Right ventricle myocardium superior (tissue), 1 donor: ENCODE results near the gene LCNL1. TPM values are rescaled to one million over a fixed set of nuclear protein-coding genes. Genes with fewer than 3 reads are reported as not detected.

Source experiments
- ATAC-seq: fragments of 200-7000 bp; cut with Tn5 transposase; one replicate; pipeline ENCODE4 v1.9.1; 2020; ENCODE audit warnings: mild to moderate bottlenecking; ENCODE audit not compliant: poor library complexity
- DNase-seq: peaks from one replicate; pipeline ENCODE4 v3.0.0-alpha.2; 2020
- intact Hi-C: fragments of 100-400 bp; cut with DNase I; formaldehyde crosslinking; loops from one replicate; pipeline ENCODE4 v1.11.2; 2022
- total RNA-seq: library from RNA; stranded (reverse); fragmentation: NEBNext Ultra II Directional; extraction: Animal tissue kit (Norgen Biotek cat#: 25700); gene quantifications from one replicate; pipeline ENCODE4 v1.2.1, GENCODE V29; 2021
- donor health status: DM: no; HTN: yes; CAD: no; lungs with severe emphysema.

Gene LCNL1
- total RNA-seq, 1 donor from 2014 or later, result 9.7 TPM

- intact Hi-C loops, result no loop called here
Measured at GRCh38 chr9:137014776-137015539, 32.2 kb downstream of the LCNL1 start.

GRCh38 chr9:137015540-137015930, 32.7 kb downstream of the LCNL1 start:
- DNase-seq (no peak), ATAC-seq (no peak)
- intact Hi-C loops, result no loop called here

More at GRCh38 chr9:137014776-137015539, 32.2 kb downstream of the LCNL1 start:
- ATAC-seq, result no peak
- no peak for DNase-seq

GRCh38 chr9:137015976-137016375, 33.2 kb downstream of the LCNL1 start:
- ATAC-seq (no peak), DNase-seq (no peak)
- intact Hi-C loops, result no loop called here

GRCh38 chr9:137016436-137016835, 33.6 kb downstream of the LCNL1 start:
- intact Hi-C loops, result no loop called here
- no peak for ATAC-seq

GRCh38 chr9:137017071-137017470, 34.3 kb downstream of the LCNL1 start:
- ATAC-seq (no peak), DNase-seq (no peak)
- intact Hi-C loops, result no loop called here

More at GRCh38 chr9:137016436-137016835, 33.6 kb downstream of the LCNL1 start:
- no peak for DNase-seq

- intact Hi-C loops, result no loop called here
Measured at GRCh38 chr9:137017791-137018497, 35.2 kb downstream of the LCNL1 start.

GRCh38 chr9:137018761-137019559, 36.2 kb downstream of the LCNL1 start:
- DNase-seq (no peak), ATAC-seq (no peak)
- intact Hi-C loops, result no loop called here

More at GRCh38 chr9:137017791-137018497, 35.2 kb downstream of the LCNL1 start:
- no peak for DNase-seq
- no peak for ATAC-seq

- DNase-seq (no peak), ATAC-seq (no peak)
- intact Hi-C loops, result no loop called here
Measured at GRCh38 chr9:137019891-137020683, 37.3 kb downstream of the LCNL1 start.

GRCh38 chr9:137020771-137021567, 38.2 kb downstream of the LCNL1 start:
- ATAC-seq, result no peak
- intact Hi-C loops, result no loop called here
- no peak for DNase-seq

- ATAC-seq (no peak), DNase-seq (no peak)
- intact Hi-C loops, result no loop called here
Measured at GRCh38 chr9:137021568-137021978, 38.8 kb downstream of the LCNL1 start.

- ATAC-seq (peak; percentile 39), DNase-seq (no peak)
- intact Hi-C loops, result no loop called here
Measured at GRCh38 chr9:137021979-137022661, 39.3 kb downstream of the LCNL1 start.

GRCh38 chr9:137022662-137023008, 39.8 kb downstream of the LCNL1 start:
- intact Hi-C loops, result no loop called here
- ATAC-seq, result no peak
- DNase-seq, result no peak

GRCh38 chr9:137023157-137023556, 40.4 kb downstream of the LCNL1 start:
- DNase-seq (no peak), ATAC-seq (no peak)
- intact Hi-C loops, result no loop called here

- ATAC-seq (no peak), DNase-seq (no peak)
- intact Hi-C loops, result no loop called here
Measured at GRCh38 chr9:137023583-137023991, 40.8 kb downstream of the LCNL1 start.

- ATAC-seq, result no peak
- intact Hi-C loops, result no loop called here
- peak; percentile 64 for DNase-seq
Measured at GRCh38 chr9:137025517-137025966, 42.7 kb downstream of the LCNL1 start.

- intact Hi-C loops, result no loop called here
- DNase-seq (no peak), ATAC-seq (no peak)
Measured at GRCh38 chr9:137026384-137026783, 43.6 kb downstream of the LCNL1 start.

- intact Hi-C loops, result no loop called here
- ATAC-seq (no peak), DNase-seq (no peak)
Measured at GRCh38 chr9:137026828-137027227, 44.0 kb downstream of the LCNL1 start.
